GM12878 (cell line): ENCODE measurements around the gene CLDN6. TPM values are rescaled to one million over a fixed set of nuclear protein-coding genes. Genes with fewer than 3 reads are reported as not detected.

Source experiments
- ATAC-seq: fragments of 200-7000 bp; cut with Tn5 transposase; 3 replicates; pipeline ENCODE4 v1.9.1; 2020; ENCODE audit warnings: mild to moderate bottlenecking, moderate library complexity
- BruUV-seq: library from RNA; stranded (reverse); fragments of 400-500 nt; replicated peaks from 2 replicates; lab custom pipeline; 2021; lab: Mats Ljungman, UMichigan
- CTCF ChIA-PET: fragments of 300-600 bp; sonication (Branson Sonifier 250); formaldehyde crosslinking; extraction: SDS; loops from one replicate; lab custom pipeline; 2021; ENCODE audit warnings: inconsistent platforms; lab: Yijun Ruan, JAX
- POLR2A ChIA-PET: fragments of 350-600 bp; formaldehyde crosslinking; extraction: SDS; loops from one replicate; lab custom pipeline; 2021; ENCODE audit warnings: inconsistent platforms; lab: Charles Lee
- RAD21 ChIA-PET: fragments of 300-600 bp; sonication (Branson Sonifier 250); formaldehyde crosslinking; loops from one replicate; lab custom pipeline; 2023; ENCODE audit warnings: antibody characterized with exemption; ENCODE audit not compliant: unreplicated experiment; lab: Charles Lee
- SMC1A ChIA-PET: fragments of 300-600 bp; sonication (Branson Sonifier 250); formaldehyde crosslinking; loops from one replicate; lab custom pipeline; 2023; ENCODE audit not compliant: unreplicated experiment, uncharacterized antibody; lab: Charles Lee
- DNase-seq: peaks from one replicate; pipeline ENCODE4 v3.0.0-alpha.2; 2011; ENCODE audit warnings: low read depth, low spot score
- FAIRE-seq: peaks from 3 replicates; lab custom pipeline; 2011; peaks lifted over from hg19 to GRCh38; lab: Jason Lieb, UNC
- H2AFZ ChIP-seq: 2 replicates; pipeline ENCODE4 v1.6.0; 2011; ENCODE audit warnings: low read depth, low read length, control low read depth; ENCODE audit not compliant: control insufficient read depth
- H3K27ac ChIP-seq: 2 replicates; pipeline ENCODE4 v1.5.1; 2011; ENCODE audit warnings: control low read depth; ENCODE audit not compliant: control insufficient read depth, insufficient read depth
- H3K27me3 ChIP-seq, 2 experiments: replicated peaks in 1 of 2; 2 replicates each; pipeline versions ENCODE4 v1.6.0 to v1.6.1; 2011; ENCODE audit warnings: low read length in 1 of 2; ENCODE audit not compliant: control insufficient read depth in 2 of 2, insufficient read depth in 2 of 2
- H3K36me3 ChIP-seq, 2 experiments: 2 replicates each; pipeline ENCODE4 v1.5.1; 2011; ENCODE audit warnings: low read length in 1 of 2; ENCODE audit not compliant: control insufficient read depth in 2 of 2, insufficient read depth in 2 of 2
- H3K4me1 ChIP-seq: 2 replicates; pipeline ENCODE4 v1.6.1; 2011; ENCODE audit warnings: mild to moderate bottlenecking, low read length, moderate library complexity, mixed read lengths; ENCODE audit not compliant: control insufficient read depth, insufficient read depth
- H3K4me2 ChIP-seq: 2 replicates; pipeline ENCODE4 v1.6.0; 2011; ENCODE audit warnings: control low read depth; ENCODE audit not compliant: control insufficient read depth, insufficient read depth
- H3K4me3 ChIP-seq: fragments of 200-600 bp; sonication (generic); 2 replicates; pipeline ENCODE4 v1.5.1; 2016
- H3K79me2 ChIP-seq: 2 replicates; pipeline ENCODE4 v1.6.0; 2011; ENCODE audit warnings: low read length; ENCODE audit not compliant: control insufficient read depth, insufficient read depth
- H3K9ac ChIP-seq: 2 replicates; pipeline ENCODE4 v1.8.0; 2011; ENCODE audit warnings: low read length, control low read depth, mixed read lengths; ENCODE audit not compliant: control insufficient read depth, insufficient read depth
- H3K9me3 ChIP-seq: replicated peaks from 3 replicates; pipeline ENCODE4 v1.5.1; 2011; ENCODE audit warnings: mild to moderate bottlenecking, low read length; ENCODE audit not compliant: control insufficient read depth, insufficient read depth
- H4K20me1 ChIP-seq: 2 replicates; pipeline ENCODE4 v1.6.0; 2011; ENCODE audit not compliant: control insufficient read depth, insufficient read depth
- CTCF ChIP-seq, 3 experiments: IDR thresholded peaks in 2 of 3; conservative IDR thresholded peaks in 1 of 3; 2 replicates each; pipeline ENCODE4 v1.5.1; 2011; ENCODE audit warnings: low read depth in 3 of 3, low read length in 3 of 3, mild to moderate bottlenecking in 3 of 3, control low read depth in 2 of 3, moderate library complexity in 2 of 3, inconsistent platforms in 1 of 3, mixed read lengths in 1 of 3; ENCODE audit not compliant: control insufficient read depth in 2 of 3, insufficient read depth in 1 of 3; ENCODE audit errors: extremely low read depth in 1 of 3
- FOS ChIP-seq: IDR thresholded peaks from 3 replicates; pipeline ENCODE4 v1.6.1; 2011; ENCODE audit warnings: borderline replicate concordance; ENCODE audit not compliant: insufficient read length; ENCODE audit errors: extremely low read depth
- HDGF ChIP-seq: fragments of 450-650 bp; IDR thresholded peaks from 2 replicates; pipeline ENCODE4 v1.6.1; 2016; ENCODE audit warnings: antibody characterized with exemption
- SIX5 ChIP-seq: IDR thresholded peaks from 2 replicates; pipeline ENCODE4 v1.6.1; 2011; ENCODE audit warnings: mild to moderate bottlenecking, low read depth, low read length, moderate library complexity; ENCODE audit not compliant: severe bottlenecking
- WGBS: methylation state at CpG from one replicate; pipeline ENCODE4 v1.1.6; 2016; ENCODE audit warnings: low lambda C conversion rate; ENCODE audit not compliant: insufficient replicate concordance, insufficient coverage; ENCODE audit errors: missing lambda C conversion rate; 5-methylcytosine and 5-hydroxymethylcytosine counted together
- in situ Hi-C: fragments of 300-500 bp; cut with MboI; formaldehyde crosslinking; loops from 9 replicates; pipeline ENCODE4 v1.14.3; 2018; ENCODE audit warnings: mixed read lengths
- intact Hi-C: fragments of 100-400 bp; cut with micrococcal nuclease; formaldehyde crosslinking; loops from one replicate; pipeline ENCODE4 v1.14.2; 2022; ENCODE audit not compliant: unreplicated experiment
- polyA plus RNA-seq, 11 experiments: library from polyadenylated mRNA; depleted of rRNA in 4 of 11; unstranded in 6 of 11; stranded (reverse) in 5 of 11; fragments of >200 nt; fragmentation: Nextera tagmentation in 4 of 11; fragmentation: Illumina TruSeq in 1 of 11; extraction: Ambion mirVana in 4 of 11; extraction: Trizol in 1 of 11; gene quantifications; 1 replicate in 1 of 11; 2 replicates in 10 of 11; pipeline versions ENCODE4 v1.2.1 to v1.2.3, GENCODE V29; 2011 to 2016; ENCODE audit warnings: inconsistent platforms in 2 of 11, missing spikeins in 2 of 11, low read depth in 1 of 11
- total RNA-seq, 4 experiments: library from RNA; depleted of rRNA in 3 of 4; stranded (reverse); fragments of >200 nt in 3 of 4; fragmentation: Illumina TruSeq in 1 of 4; extraction: Trizol in 1 of 4; gene quantifications; 2 replicates each; pipeline versions ENCODE4 v1.2.1 to v1.2.3, GENCODE V29; 2013 to 2021

Gene CLDN6
- total and polyA plus RNA-seq, 10 of the 15 experiments (the other 5 are each of a cell fraction or from before 2014, with no cell fraction given): 0.15 to 0.26 (median 0.23) TPM; not detected in 7

- ATAC-seq: peak; percentile 66
- ChIA-PET SMC1A (interaction anchor here (1.3 to 10.1 kb wide), 3 partner anchors 16 to 108 kb away, joined by 3 to 91 read pairs (median 3); no protein-coding TSS in a partner anchor), RAD21 (interaction anchor here (1.7 to 4.4 kb wide), 5 partner anchors 10 to 37 kb away, joined by 5 to 34 read pairs (median 7); no protein-coding TSS in a partner anchor), CTCF (interaction anchor here (0.5 to 18.2 kb wide), 6 partner anchors 7 to 154 kb away, joined by 3 to 421 read pairs (median 6); no protein-coding TSS in a partner anchor), POLR2A (interaction anchor here (1.4 to 2.4 kb wide), 2 partner anchors 113 to 129 kb away, joined by 4 to 7 read pairs; partner anchors contain the start of gene ZNF213)
- TF ChIP-seq CTCF (IDR thresholded peaks at IDR 0.05 in 2 of 3, conservative IDR thresholded peaks at IDR 0.05 in 1 of 3; ENCODE audit: control insufficient read depth in 2 of 3, extremely low read depth in 1 of 3, insufficient read depth in 1 of 3, low read depth in 3 of 3, low read length in 3 of 3) (peak; percentile 28 to 49 (median 32); a peak in 5 of 6 replicates), FOS (no peak), HDGF (peak; percentile 35), SIX5 (no peak)
- Histone ChIP-seq H3K27me3 (no peaks in the 10 kb centered on the region), H4K20me1 (no peaks in the 10 kb centered on the region), H3K36me3 (peaks cover 0 to 2% of the 10 kb centered on the region in 2 experiments; a peak in 3 of 4 replicates), H3K79me2 (no peaks in the 10 kb centered on the region), H3K9me3 (no peaks in the 10 kb centered on the region), H3K4me1 (peaks cover 25% of the 10 kb centered on the region), H3K4me2 (peak overlapping the region; percentile 83), H3K9ac (no peak overlapping the region), H3K4me3 (peak overlapping the region; percentile 73), H2AFZ (peak overlapping the region; percentile 62; the same call in 1 of the 2 replicates), H3K27ac (no peak overlapping the region; the same call in 1 of the 2 replicates)
- in situ Hi-C loops: no loop called here
- DNase-seq: no peak
- no TSS peak for BruUV-seq
- FAIRE-seq: no peak
- intact Hi-C loops: no loop called here
- WGBS: 29% methylated on average over 25 of the region's 25 CpGs
Measured at GRCh38 chr16:3021449-3022207, 3.6 kb upstream of the CLDN6 start.
